ENCODE results near the gene OCIAD2.

DNA sequence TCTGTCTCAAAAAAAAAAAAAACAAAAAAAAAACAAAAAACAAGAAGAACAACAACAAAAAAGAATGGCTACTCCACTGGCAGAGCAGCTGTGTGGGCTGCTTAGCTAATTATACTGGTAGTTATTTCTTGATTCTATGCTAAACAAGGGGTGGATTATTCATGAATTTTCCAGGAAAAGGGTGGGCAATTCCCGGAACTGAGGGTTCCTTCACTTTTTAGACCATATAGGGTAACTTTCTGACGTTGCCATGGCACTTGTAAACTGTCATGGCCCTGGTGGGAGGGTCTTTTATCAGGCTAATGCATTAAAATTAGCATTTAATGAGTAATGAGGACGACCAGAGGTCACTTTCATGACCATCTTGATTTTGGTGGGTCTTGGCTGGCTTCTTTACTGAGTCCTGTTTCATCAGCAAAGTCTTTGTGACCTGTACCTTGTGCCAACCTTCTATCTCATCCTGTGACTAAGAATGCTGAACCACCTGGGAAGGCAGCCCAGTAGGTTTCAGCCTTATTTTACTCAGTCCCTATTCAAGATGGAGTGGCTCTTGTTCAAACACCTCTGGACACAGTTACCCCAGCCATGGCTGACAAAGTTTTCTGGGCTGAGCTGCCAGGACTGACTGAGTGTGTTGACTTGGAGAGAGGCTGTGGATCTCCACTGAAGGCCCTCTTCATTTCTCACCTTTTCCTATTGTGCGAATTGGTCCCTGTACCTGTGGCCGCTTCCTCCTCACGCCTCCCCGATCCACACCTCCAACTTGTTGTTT, 1.3 kb upstream of the OCIAD2 start:
- TF ChIP-seq, protein P1, sequence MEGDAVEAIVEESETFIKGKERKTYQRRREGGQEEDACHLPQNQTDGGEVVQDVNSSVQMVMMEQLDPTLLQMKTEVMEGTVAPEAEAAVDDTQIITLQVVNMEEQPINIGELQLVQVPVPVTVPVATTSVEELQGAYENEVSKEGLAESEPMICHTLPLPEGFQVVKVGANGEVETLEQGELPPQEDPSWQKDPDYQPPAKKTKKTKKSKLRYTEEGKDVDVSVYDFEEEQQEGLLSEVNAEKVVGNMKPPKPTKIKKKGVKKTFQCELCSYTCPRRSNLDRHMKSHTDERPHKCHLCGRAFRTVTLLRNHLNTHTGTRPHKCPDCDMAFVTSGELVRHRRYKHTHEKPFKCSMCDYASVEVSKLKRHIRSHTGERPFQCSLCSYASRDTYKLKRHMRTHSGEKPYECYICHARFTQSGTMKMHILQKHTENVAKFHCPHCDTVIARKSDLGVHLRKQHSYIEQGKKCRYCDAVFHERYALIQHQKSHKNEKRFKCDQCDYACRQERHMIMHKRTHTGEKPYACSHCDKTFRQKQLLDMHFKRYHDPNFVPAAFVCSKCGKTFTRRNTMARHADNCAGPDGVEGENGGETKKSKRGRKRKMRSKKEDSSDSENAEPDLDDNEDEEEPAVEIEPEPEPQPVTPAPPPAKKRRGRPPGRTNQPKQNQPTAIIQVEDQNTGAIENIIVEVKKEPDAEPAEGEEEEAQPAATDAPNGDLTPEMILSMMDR (IDR thresholded peaks at IDR 0.05 in 4 of 5, conservative IDR thresholded peaks at IDR 0.05 in 1 of 5), result no peak
- no peak for TF ChIP-seq POLR2A (IDR thresholded peaks at IDR 0.05)

Data from gastrocnemius medialis (tissue), 4 donors.